Stimulated activated CD4-positive, alpha-beta T cell treated with anti-CD3 and anti-CD28 coated beads, Interleukin-2, amount 100 ng/mL, for 48 hours (primary cell): ENCODE measurements around the gene ZNF831.

Experiments
- DNase-seq, 2 donors: peaks; one replicate each; pipeline ENCODE4 v3.0.0-alpha.2; 2020

Gene ZNF831

GRCh38 chr20:59157961-59158541 is 5.6 kb upstream of the ZNF831 start:
- no peak for DNase-seq

GRCh38 chr20:59158673-59159072 is 4.9 kb upstream of the ZNF831 start:
- no peak for DNase-seq

GRCh38 chr20:59159091-59159490 is 4.5 kb upstream of the ZNF831 start:
- no peak for DNase-seq

- DNase-seq = peak in 1 of 2 donors; percentile 34
Measured at GRCh38 chr20:59159493-59160376, 3.9 kb upstream of the ZNF831 start.

GRCh38 chr20:59160389-59161115 is 3.1 kb upstream of the ZNF831 start:
- DNase-seq = no peak

- DNase-seq = no peak
Measured at GRCh38 chr20:59161721-59162120, 1.9 kb upstream of the ZNF831 start.

GRCh38 chr20:59164686-59165391 is 1.2 kb downstream of the ZNF831 start:
- no peak for DNase-seq

GRCh38 chr20:59165396-59165795 is 1.8 kb downstream of the ZNF831 start:
- DNase-seq = no peak

GRCh38 chr20:59165891-59166709 is 2.5 kb downstream of the ZNF831 start:
- DNase-seq = no peak

- DNase-seq = no peak
Measured at GRCh38 chr20:59170406-59171349, 7.1 kb downstream of the ZNF831 start.

- DNase-seq = no peak
Measured at GRCh38 chr20:59171986-59172385, 8.4 kb downstream of the ZNF831 start.

GRCh38 chr20:59173938-59174491 is 10.4 kb downstream of the ZNF831 start:
- DNase-seq = no peak

- no peak for DNase-seq
Measured at GRCh38 chr20:59175002-59175401, 11.4 kb downstream of the ZNF831 start.

- DNase-seq = no peak
Measured at GRCh38 chr20:59175861-59176260, 12.2 kb downstream of the ZNF831 start.

- DNase-seq = no peak
Measured at GRCh38 chr20:59176812-59177211, 13.2 kb downstream of the ZNF831 start.

- no peak for DNase-seq
Measured at GRCh38 chr20:59177266-59178250, 13.9 kb downstream of the ZNF831 start.

- no peak for DNase-seq
Measured at GRCh38 chr20:59178983-59179595, 15.5 kb downstream of the ZNF831 start.

- DNase-seq = no peak
Measured at GRCh38 chr20:59179988-59180387, 16.4 kb downstream of the ZNF831 start.

- no peak for DNase-seq
Measured at GRCh38 chr20:59181936-59182335, 18.3 kb downstream of the ZNF831 start.
